T-helper 1 cell treated with Interleukin-12 subunit alpha and Interleukin-12 subunit beta and Interleukin-4 antibody, amounts not matched to agents 30 μg/mL and 1 μg/mL, for 36 hours (primary cell): Measurements from ENCODE around the gene ELFN2.

Source experiments
- H3K27ac Mint-ChIP-seq: one replicate; pipeline ENCODE4 v1.8.0; 2021; ENCODE audit warnings: mild to moderate bottlenecking, mixed read lengths
- H3K27me3 Mint-ChIP-seq: one replicate; pipeline ENCODE4 v1.8.0; 2021; ENCODE audit warnings: low read depth, mixed read lengths
- H3K36me3 Mint-ChIP-seq: one replicate; pipeline ENCODE4 v1.8.0; 2021; ENCODE audit warnings: low read depth, mixed read lengths
- H3K4me1 Mint-ChIP-seq: one replicate; pipeline ENCODE4 v1.8.0; 2021; ENCODE audit warnings: low read depth, mixed read lengths
- H3K4me3 Mint-ChIP-seq: one replicate; pipeline ENCODE4 v1.8.0; 2021; ENCODE audit warnings: mild to moderate bottlenecking, moderate library complexity, mixed read lengths
- H3K9me3 Mint-ChIP-seq: one replicate; pipeline ENCODE4 v1.8.0; 2021; ENCODE audit warnings: mixed read lengths

ELFN2 gene

DNA sequence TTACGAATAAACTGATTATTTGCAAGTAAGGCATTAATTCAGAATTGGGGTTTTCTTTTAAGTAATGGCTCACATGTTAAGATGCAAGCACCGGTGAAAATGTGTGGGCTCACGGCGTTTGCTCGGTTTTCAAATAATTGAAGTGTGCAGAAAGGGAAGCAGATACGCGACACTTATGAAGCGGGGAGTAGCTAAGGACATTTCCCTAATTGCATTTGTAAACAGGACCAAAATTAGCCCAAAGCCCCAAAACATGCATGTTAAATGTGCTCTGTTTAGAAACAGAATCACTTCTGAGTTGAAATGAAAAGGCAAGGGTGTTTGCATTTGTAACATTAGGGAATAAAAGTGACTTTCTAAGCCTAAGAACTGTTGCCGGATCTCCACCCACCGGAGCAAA lies 61.3 kb downstream of the ELFN2 start:
- H3K27me3 Mint-ChIP-seq: no peaks in the 10 kb centered on the region
- H3K4me3 Mint-ChIP-seq: no peak overlapping the region
- H3K36me3 Mint-ChIP-seq: no peaks in the 10 kb centered on the region
- H3K4me1 Mint-ChIP-seq: no peaks in the 10 kb centered on the region
- H3K27ac Mint-ChIP-seq: no peak overlapping the region
- H3K9me3 Mint-ChIP-seq: no peaks in the 10 kb centered on the region

- Mint-ChIP-seq H3K4me1 (no peaks in the 10 kb centered on the region), H3K36me3 (no peaks in the 10 kb centered on the region), H3K27ac (no peak overlapping the region), H3K4me3 (no peak overlapping the region), H3K27me3 (peaks cover 5% of the 10 kb centered on the region), H3K9me3 (no peaks in the 10 kb centered on the region)
Measured at GRCh38 chr22:37363261-37363992, 63.9 kb downstream of the ELFN2 start.

DNA sequence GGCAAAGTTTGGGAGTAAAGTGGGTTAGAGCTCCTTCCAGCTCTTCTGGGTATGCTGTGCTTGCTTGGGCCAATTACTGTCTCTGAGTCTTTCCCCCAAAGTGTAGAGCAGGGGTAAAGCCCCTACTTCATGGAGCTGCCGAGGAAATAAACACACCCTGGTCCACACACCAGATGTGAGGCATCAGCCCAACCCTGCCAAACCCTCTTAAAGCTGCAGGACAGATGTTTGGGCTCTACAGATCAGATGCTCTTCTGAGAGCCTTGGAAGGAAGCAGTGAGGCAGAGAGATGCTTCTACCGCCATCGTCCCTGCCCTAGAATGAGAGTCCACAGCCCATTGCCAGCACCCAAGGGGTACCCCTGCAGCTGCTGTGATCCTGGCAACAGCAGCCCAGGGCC lies 64.7 kb downstream of the ELFN2 start:
- H3K27ac Mint-ChIP-seq: no peak overlapping the region
- H3K27me3 Mint-ChIP-seq: peaks cover 10% of the 10 kb centered on the region
- no peak overlapping the region for H3K4me3 Mint-ChIP-seq
- no peaks in the 10 kb centered on the region for H3K4me1 Mint-ChIP-seq
- no peaks in the 10 kb centered on the region for H3K36me3 Mint-ChIP-seq
- no peaks in the 10 kb centered on the region for H3K9me3 Mint-ChIP-seq

GRCh38 chr22:37358917-37359316 lies 68.4 kb downstream of the ELFN2 start:
- Mint-ChIP-seq H3K4me3 (no peak overlapping the region), H3K36me3 (no peaks in the 10 kb centered on the region), H3K9me3 (no peaks in the 10 kb centered on the region), H3K27me3 (peaks cover 10% of the 10 kb centered on the region), H3K27ac (no peak overlapping the region), H3K4me1 (no peaks in the 10 kb centered on the region)

GRCh38 chr22:37358386-37358785 lies 68.9 kb downstream of the ELFN2 start:
- Mint-ChIP-seq H3K4me1 (no peaks in the 10 kb centered on the region), H3K4me3 (no peak overlapping the region), H3K27me3 (peaks cover 10% of the 10 kb centered on the region), H3K36me3 (no peaks in the 10 kb centered on the region), H3K9me3 (no peaks in the 10 kb centered on the region), H3K27ac (no peak overlapping the region)

- Mint-ChIP-seq H3K4me1 (no peaks in the 10 kb centered on the region), H3K27me3 (peaks cover 10% of the 10 kb centered on the region), H3K4me3 (no peak overlapping the region), H3K27ac (no peak overlapping the region), H3K9me3 (no peaks in the 10 kb centered on the region), H3K36me3 (no peaks in the 10 kb centered on the region)
Measured at GRCh38 chr22:37357446-37358075, 69.7 kb downstream of the ELFN2 start.

- Mint-ChIP-seq H3K36me3 (no peaks in the 10 kb centered on the region), H3K9me3 (no peaks in the 10 kb centered on the region), H3K27me3 (peaks cover 10% of the 10 kb centered on the region), H3K27ac (no peak overlapping the region), H3K4me1 (no peaks in the 10 kb centered on the region), H3K4me3 (no peak overlapping the region)
Measured at GRCh38 chr22:37356922-37357321, 70.4 kb downstream of the ELFN2 start.

DNA sequence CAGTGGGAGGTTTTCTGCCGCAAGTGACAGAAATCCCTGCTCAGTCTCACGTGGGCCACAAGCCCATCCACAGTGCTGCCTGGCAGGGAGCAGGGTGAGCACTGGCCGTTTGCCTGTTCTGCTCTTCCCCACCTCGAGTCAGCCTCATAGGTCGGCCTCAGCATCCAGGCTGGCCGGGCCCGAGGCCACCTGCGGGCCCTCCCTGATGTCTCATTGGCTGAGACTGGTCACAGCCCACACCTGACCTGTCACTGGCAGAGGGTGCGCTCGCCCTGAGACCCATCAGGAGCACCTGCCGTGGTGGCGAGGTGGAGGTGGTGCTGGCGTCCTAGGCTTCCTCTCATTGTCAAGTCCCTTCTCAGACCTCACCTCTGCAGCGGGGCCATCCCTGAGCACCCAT lies 72.1 kb downstream of the ELFN2 start:
- Mint-ChIP-seq H3K4me3 (no peak overlapping the region), H3K36me3 (no peaks in the 10 kb centered on the region), H3K27ac (no peak overlapping the region), H3K27me3 (peaks cover 10% of the 10 kb centered on the region), H3K9me3 (no peaks in the 10 kb centered on the region), H3K4me1 (no peaks in the 10 kb centered on the region)

- Mint-ChIP-seq H3K4me3 (no peak overlapping the region), H3K27me3 (peaks cover 10% of the 10 kb centered on the region), H3K27ac (no peak overlapping the region), H3K4me1 (no peaks in the 10 kb centered on the region), H3K9me3 (no peaks in the 10 kb centered on the region), H3K36me3 (no peaks in the 10 kb centered on the region)
Measured at GRCh38 chr22:37354670-37355069, 72.6 kb downstream of the ELFN2 start.

GRCh38 chr22:37354261-37354660 lies 73.0 kb downstream of the ELFN2 start:
- H3K36me3 Mint-ChIP-seq: no peaks in the 10 kb centered on the region
- no peaks in the 10 kb centered on the region for H3K4me1 Mint-ChIP-seq
- peaks cover 10% of the 10 kb centered on the region for H3K27me3 Mint-ChIP-seq
- no peaks in the 10 kb centered on the region for H3K9me3 Mint-ChIP-seq
- no peak overlapping the region for H3K27ac Mint-ChIP-seq
- no peak overlapping the region for H3K4me3 Mint-ChIP-seq

- peaks cover 9% of the 10 kb centered on the region for H3K27me3 Mint-ChIP-seq
- H3K36me3 Mint-ChIP-seq: no peaks in the 10 kb centered on the region
- H3K9me3 Mint-ChIP-seq: no peaks in the 10 kb centered on the region
- H3K27ac Mint-ChIP-seq: no peak overlapping the region
- no peak overlapping the region for H3K4me3 Mint-ChIP-seq
- no peaks in the 10 kb centered on the region for H3K4me1 Mint-ChIP-seq
Measured at GRCh38 chr22:37353839-37354238, 73.4 kb downstream of the ELFN2 start.

GRCh38 chr22:37352481-37352880 lies 74.8 kb downstream of the ELFN2 start:
- Mint-ChIP-seq H3K27me3 (no peaks in the 10 kb centered on the region), H3K27ac (no peak overlapping the region), H3K4me1 (no peaks in the 10 kb centered on the region), H3K9me3 (no peaks in the 10 kb centered on the region), H3K36me3 (no peaks in the 10 kb centered on the region), H3K4me3 (no peak overlapping the region)

DNA sequence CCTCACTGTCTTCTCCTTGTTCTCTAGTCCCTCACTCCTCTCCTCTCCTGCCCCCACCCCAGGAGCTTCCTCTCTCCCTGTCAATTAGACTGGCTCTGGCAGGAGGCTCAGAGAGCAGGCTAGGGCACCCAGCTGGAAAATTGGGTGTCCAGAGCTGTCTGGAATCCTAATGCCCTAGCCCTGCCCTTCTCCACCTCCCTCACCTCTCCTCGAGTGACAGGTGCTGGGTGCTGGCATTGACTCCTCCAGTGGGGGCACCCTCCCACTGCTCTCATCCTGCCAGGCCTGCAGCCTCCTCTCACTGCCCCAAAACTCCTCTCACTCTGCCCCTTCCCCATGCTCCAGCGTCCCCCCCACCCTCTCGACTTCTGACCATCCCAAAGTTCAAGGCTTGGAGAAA lies 76.0 kb downstream of the ELFN2 start:
- no peaks in the 10 kb centered on the region for H3K4me1 Mint-ChIP-seq
- no peaks in the 10 kb centered on the region for H3K27me3 Mint-ChIP-seq

DNA sequence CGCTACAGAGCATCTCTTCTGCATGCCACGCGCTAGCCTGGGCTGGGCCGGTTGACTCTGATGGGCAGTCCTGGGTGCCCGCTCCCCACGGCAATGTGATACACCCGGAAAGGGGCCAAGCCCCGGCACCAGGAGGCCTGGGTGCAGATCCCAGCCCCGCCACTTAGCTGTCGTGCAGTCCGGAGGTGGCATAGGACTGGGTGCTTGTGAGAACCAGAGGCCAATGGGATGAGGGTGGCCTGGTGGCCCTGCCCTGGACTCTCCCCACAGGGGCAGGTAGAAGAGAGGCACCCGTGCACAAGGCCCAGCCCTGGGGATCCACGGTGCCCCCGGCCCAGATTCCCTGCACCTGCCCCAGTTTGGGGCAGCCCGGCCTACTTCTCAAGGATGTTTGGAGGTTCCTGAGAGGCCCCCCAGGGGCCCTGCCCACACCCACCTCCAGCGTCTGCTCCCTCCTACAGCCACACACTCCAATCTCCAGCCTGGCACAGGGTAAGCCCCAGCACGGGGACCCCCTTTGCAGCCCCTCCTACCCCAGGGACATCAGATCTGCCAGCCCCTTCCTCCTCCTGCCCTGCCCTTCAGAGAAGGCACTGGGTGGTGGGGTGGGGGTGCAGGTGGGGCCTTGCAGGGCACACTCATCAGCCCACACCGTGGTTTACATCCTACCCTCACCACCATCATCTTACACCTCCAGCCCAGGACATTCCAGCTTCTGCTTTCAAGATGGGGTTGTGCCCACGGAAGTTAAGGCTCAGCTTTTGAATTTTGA lies 78.0 kb downstream of the ELFN2 start:
- H3K4me1 Mint-ChIP-seq: no peaks in the 10 kb centered on the region
- H3K27ac Mint-ChIP-seq: no peak overlapping the region

More for the DNA sequence above, 76.0 kb downstream of the ELFN2 start:
- no peaks in the 10 kb centered on the region for H3K9me3 Mint-ChIP-seq
- no peak overlapping the region for H3K27ac Mint-ChIP-seq
- no peaks in the 10 kb centered on the region for H3K36me3 Mint-ChIP-seq
- H3K4me3 Mint-ChIP-seq: no peak overlapping the region

DNA sequence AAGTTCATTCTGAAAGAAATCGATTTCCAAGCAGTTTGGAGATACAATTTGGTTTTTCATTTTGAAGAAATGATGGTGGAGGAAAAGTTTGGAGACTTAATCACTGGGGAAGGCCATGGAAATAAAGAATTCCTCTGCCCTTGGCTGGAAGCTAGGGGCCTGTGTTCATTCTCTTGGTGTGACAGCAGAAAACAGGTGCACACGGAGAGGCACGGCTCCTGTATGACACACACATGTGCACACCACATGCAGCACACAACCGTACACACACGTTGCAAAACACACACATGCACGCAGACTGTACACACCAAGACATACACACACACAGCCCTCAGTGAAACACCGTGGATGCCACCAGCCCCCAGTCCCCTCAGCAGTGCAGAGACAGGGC lies 80.8 kb downstream of the ELFN2 start:
- no peak overlapping the region for H3K4me3 Mint-ChIP-seq
- no peak overlapping the region for H3K27ac Mint-ChIP-seq
- H3K9me3 Mint-ChIP-seq: no peaks in the 10 kb centered on the region
- no peaks in the 10 kb centered on the region for H3K4me1 Mint-ChIP-seq
- H3K36me3 Mint-ChIP-seq: no peaks in the 10 kb centered on the region
- peaks cover 5% of the 10 kb centered on the region for H3K27me3 Mint-ChIP-seq

More for the DNA sequence above, 78.0 kb downstream of the ELFN2 start:
- Mint-ChIP-seq H3K9me3 (no peaks in the 10 kb centered on the region), H3K27me3 (peaks cover 5% of the 10 kb centered on the region), H3K36me3 (no peaks in the 10 kb centered on the region), H3K4me3 (no peak overlapping the region)
